CD4-positive, alpha-beta T cell treated with Interleukin-4 for 4 hours (primary cell): ENCODE results near the gene BLNK.
A peak's percentile ranks its signal among the peaks of the same experiment; 100 is the strongest.
"Not testable (repeated sequence)": the region's sequence is repeated elsewhere in the genome, so short reads cannot be mapped to it uniquely, and the experiment has no call there.

Source experiments
- DNase-seq: peaks from one replicate; pipeline ENCODE4 v3.0.0-alpha.2; 2020

BLNK gene

GRCh38 chr10:96271016-96271815 is at the start of gene BLNK:
BLNK (minus strand) TSS chr10:96271569; CDS start chr10:96271398, 171 bp downstream.
- no peak for DNase-seq

GRCh38 chr10:96319754-96320474 is 48.5 kb upstream of the BLNK start:
- no peak for DNase-seq

GRCh38 chr10:96317067-96317833 is 45.9 kb upstream of the BLNK start:
- no peak for DNase-seq

- DNase-seq = no peak
These were observed 42.0 kb upstream of the BLNK start for GRCh38 chr10:96313344-96313743.

GRCh38 chr10:96311180-96311715 is 39.9 kb upstream of the BLNK start:
- DNase-seq = no peak

GRCh38 chr10:96310321-96310669 is 38.9 kb upstream of the BLNK start:
- no peak for DNase-seq

- no peak for DNase-seq
These were observed 38.4 kb upstream of the BLNK start for GRCh38 chr10:96309628-96310320.

- not testable (repeated sequence) for DNase-seq
These were observed 37.5 kb upstream of the BLNK start for GRCh38 chr10:96308854-96309253.

- no peak for DNase-seq
These were observed 35.1 kb upstream of the BLNK start for GRCh38 chr10:96306516-96306915.

GRCh38 chr10:96305019-96305418 is 33.6 kb upstream of the BLNK start:
- no peak for DNase-seq

GRCh38 chr10:96304230-96304629 is 32.9 kb upstream of the BLNK start, which contains the start of gene DNTT:
DNTT (plus strand) TSS chr10:96304434; CDS start chr10:96304498, 64 bp downstream.
- DNase-seq = no peak

- DNase-seq = no peak
These were observed 30.2 kb upstream of the BLNK start for GRCh38 chr10:96301616-96302015.

- no peak for DNase-seq
These were observed 28.0 kb upstream of the BLNK start for GRCh38 chr10:96299383-96299782.

- no peak for DNase-seq
These were observed 27.0 kb upstream of the BLNK start for GRCh38 chr10:96298362-96298761.

GRCh38 chr10:96297486-96297885 is 26.1 kb upstream of the BLNK start:
- no peak for DNase-seq

GRCh38 chr10:96295475-96295874 is 24.1 kb upstream of the BLNK start:
- DNase-seq = no peak

- DNase-seq = peak; percentile 11
These were observed 21.9 kb upstream of the BLNK start for GRCh38 chr10:96292971-96293920.

GRCh38 chr10:96290368-96291133 is 19.2 kb upstream of the BLNK start:
- DNase-seq = no peak

GRCh38 chr10:96289218-96289910 is 18.0 kb upstream of the BLNK start:
- no peak for DNase-seq

- DNase-seq = no peak
These were observed 16.8 kb upstream of the BLNK start for GRCh38 chr10:96288151-96288621.
